HCT116 (cell line): ENCODE data around the gene GCGR. TPM values are rescaled to one million over a fixed set of nuclear protein-coding genes. Genes with fewer than 3 reads are reported as not detected.

Experiments used
- ATAC-seq: fragments of 200-7000 bp; cut with Tn5 transposase; 2 replicates; pipeline ENCODE4 v1.9.1; 2020; ENCODE audit warnings: mild to moderate bottlenecking, moderate library complexity
- BruUV-seq: library from RNA; stranded (reverse); fragments of 400-500 nt; replicated peaks from 2 replicates; lab custom pipeline; 2021; lab: Mats Ljungman, UMichigan
- CTCF ChIA-PET: fragments of 300-600 bp; sonication (Branson Sonifier 250); formaldehyde crosslinking; loops from one replicate; lab custom pipeline; 2021; ENCODE audit warnings: antibody characterized with exemption; lab: Charles Lee
- POLR2A ChIA-PET: fragments of 300-600, 350-600 bp; sonication (Branson Sonifier 250); formaldehyde crosslinking; loops from one replicate; lab custom pipeline; 2021; ENCODE audit warnings: antibody characterized with exemption; lab: Charles Lee
- RAD21 ChIA-PET, 2 experiments: fragments of 300-600 bp; sonication (Branson Sonifier 250); formaldehyde crosslinking; loops; one replicate each; lab custom pipeline; 2023; ENCODE audit warnings: low total read pairs in 2 of 2; ENCODE audit not compliant: uncharacterized antibody in 2 of 2, unreplicated experiment in 2 of 2, low non-redundant PET in 1 of 2; lab: Charles Lee
- DNase-seq: peaks from one replicate; pipeline ENCODE4 v3.0.0-alpha.2; 2010; ENCODE audit warnings: low read depth, low spot score
- H2AFZ ChIP-seq: fragments of 200-600 bp; shearing (Covaris generic), sonication (generic); 2 replicates; pipeline ENCODE4 v1.6.1; 2017; ENCODE audit warnings: low read depth, mixed run types, mixed read lengths, antibody characterized with exemption, low read length; ENCODE audit not compliant: poor library complexity, severe bottlenecking
- H3K27ac ChIP-seq: 2 replicates; pipeline ENCODE4 v1.5.1; 2012; ENCODE audit warnings: low read depth, low read length
- H3K27me3 ChIP-seq: fragments of 200-600 bp; sonication (generic); 2 replicates; pipeline ENCODE4 v1.6.1; 2016; ENCODE audit warnings: mixed run types, low read length, mixed read lengths; ENCODE audit not compliant: insufficient read depth
- H3K36me3 ChIP-seq, 2 experiments: fragments of 200-500 bp in 1 of 2; fragments of 200-600 bp in 1 of 2; sonication (Bioruptor generic) in 1 of 2; sonication (generic) in 1 of 2; 2 replicates each; pipeline versions ENCODE4 v1.5.1 to v1.6.1; 2014 to 2016; ENCODE audit warnings: low read length in 2 of 2, inconsistent platforms in 1 of 2, mixed read lengths in 1 of 2, mixed run types in 1 of 2; ENCODE audit not compliant: insufficient read depth in 2 of 2, control insufficient read depth in 1 of 2
- H3K4me1 ChIP-seq, 2 experiments: fragments of 200-600 bp in 1 of 2; sonication (generic) in 1 of 2; 2 replicates each; pipeline versions ENCODE4 v1.5.1 to v1.6.1; 2012 to 2017; ENCODE audit warnings: low read length in 2 of 2, inconsistent platforms in 1 of 2, mild to moderate bottlenecking in 1 of 2, mixed read lengths in 1 of 2, mixed run types in 1 of 2, moderate library complexity in 1 of 2; ENCODE audit not compliant: insufficient read depth in 2 of 2, control insufficient read depth in 1 of 2
- H3K4me2 ChIP-seq: fragments of 200-600 bp; sonication (generic); 2 replicates; pipeline ENCODE4 v1.6.1; 2017; ENCODE audit warnings: mixed run types, low read length, mixed read lengths
- H3K4me3 ChIP-seq, 2 experiments: fragments of 200-600 bp in 1 of 2; sonication (generic) in 1 of 2; replicated peaks in 1 of 2; 2 replicates each; pipeline ENCODE4 v1.5.1; 2011 to 2016; ENCODE audit warnings: low read length in 2 of 2, control low read depth in 1 of 2, low read depth in 1 of 2, mild to moderate bottlenecking in 1 of 2, mixed read lengths in 1 of 2, mixed run types in 1 of 2
- H3K79me2 ChIP-seq: fragments of 200-600 bp; sonication (generic); 2 replicates; pipeline ENCODE4 v1.6.1; 2017; ENCODE audit warnings: mild to moderate bottlenecking, mixed run types, low read length, moderate library complexity, mixed read lengths; ENCODE audit not compliant: insufficient read depth
- H3K9ac ChIP-seq: fragments of 200-600 bp; sonication (generic); 2 replicates; pipeline ENCODE4 v1.6.1; 2016; ENCODE audit warnings: low read length, mixed read lengths
- H3K9me2 ChIP-seq: fragments of 200-600 bp; sonication (generic), shearing (Covaris generic); 2 replicates; pipeline ENCODE4 v1.6.1; 2017; ENCODE audit warnings: mixed run types, mild to moderate bottlenecking, moderate library complexity; ENCODE audit not compliant: insufficient read depth
- H3K9me3 ChIP-seq, 2 experiments: fragments of 200-500 bp in 1 of 2; fragments of 200-600 bp in 1 of 2; sonication (Bioruptor generic) in 1 of 2; sonication (generic) in 1 of 2; 2 replicates each; pipeline ENCODE4 v1.6.1; 2014 to 2017; ENCODE audit warnings: low read length in 2 of 2, mixed read lengths in 2 of 2, inconsistent platforms in 1 of 2, low read depth in 1 of 2, mild to moderate bottlenecking in 1 of 2, mixed run types in 1 of 2, moderate library complexity in 1 of 2; ENCODE audit not compliant: control insufficient read depth in 1 of 2, insufficient read depth in 1 of 2
- H4K20me1 ChIP-seq: fragments of 200-600 bp; sonication (generic), shearing (Covaris generic); 2 replicates; pipeline ENCODE4 v1.6.1; 2017; ENCODE audit warnings: mixed run types, mild to moderate bottlenecking, moderate library complexity; ENCODE audit not compliant: insufficient read depth
- EGR1 ChIP-seq: IDR thresholded peaks from 2 replicates; pipeline ENCODE4 v1.6.1; 2012; ENCODE audit warnings: low read depth
- POLR2AphosphoS5 ChIP-seq: IDR thresholded peaks from 2 replicates; pipeline ENCODE4 v1.6.1; 2011; ENCODE audit warnings: mild to moderate bottlenecking, low read depth, low read length, moderate library complexity
- SRF ChIP-seq: IDR thresholded peaks from 2 replicates; pipeline ENCODE4 v1.6.1; 2012; ENCODE audit warnings: low read depth
- intact Hi-C: fragments of 100-400 bp; cut with micrococcal nuclease; formaldehyde crosslinking; loops from 2 replicates; pipeline ENCODE4 v1.10.0; 2022
- total RNA-seq: library from RNA; stranded (reverse); gene quantifications from one replicate; pipeline ENCODE4 v1.2.1, GENCODE V29; 2021; ENCODE audit not compliant: unreplicated experiment

Gene GCGR
- total RNA-seq, 1 experiment from 2014 or later: not detected

DNA sequence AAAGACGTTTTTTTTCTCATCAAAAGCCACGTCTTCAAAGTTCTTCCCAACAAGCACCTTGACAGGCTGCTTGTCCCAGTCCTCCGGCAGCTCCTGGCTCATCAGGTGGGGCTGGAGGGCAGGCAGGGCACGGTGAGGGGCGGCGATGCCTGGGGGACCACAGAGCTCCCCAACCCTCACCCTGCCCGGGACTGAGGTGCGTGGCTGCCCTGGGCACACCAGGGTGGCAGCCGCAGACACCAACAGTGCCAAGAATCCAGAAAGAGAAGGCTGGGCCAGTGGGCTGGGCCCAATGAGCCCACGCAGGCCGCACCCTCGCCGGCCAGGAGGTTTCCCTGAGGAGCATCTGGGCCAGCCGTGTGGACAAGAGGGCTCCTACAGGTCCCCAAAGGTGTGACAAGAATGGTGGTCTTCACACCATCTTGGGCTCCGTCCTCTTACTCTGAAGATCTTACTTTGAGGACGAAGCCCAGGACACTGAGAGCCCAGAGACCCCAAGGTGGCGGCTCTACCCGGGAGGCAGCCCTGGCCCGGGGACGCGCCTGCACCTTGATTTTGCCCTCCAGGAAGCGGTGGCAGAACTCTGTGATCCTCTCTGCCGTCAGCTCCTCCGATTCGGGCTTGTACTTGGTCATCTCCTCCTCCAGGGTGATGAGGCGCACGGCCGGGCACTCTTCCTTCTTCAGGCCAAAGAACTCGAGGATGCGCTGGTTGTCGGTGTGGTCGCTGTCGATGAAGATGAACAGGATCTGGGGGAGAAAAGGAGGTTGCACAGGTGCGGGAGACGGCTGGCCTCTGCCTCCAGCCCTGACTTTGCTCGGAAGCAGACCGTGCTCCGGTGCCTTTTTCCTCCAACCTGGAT lies 42.2 kb downstream of the GCGR start:
- no peak overlapping the region for H2AFZ ChIP-seq
- H3K27ac ChIP-seq: no peak overlapping the region
- H3K9ac ChIP-seq: no peak overlapping the region
- H3K79me2 ChIP-seq: peaks cover 8% of the 10 kb centered on the region; the same call in 1 of the 2 replicates
- no TSS peak for BruUV-seq
- H3K4me3 ChIP-seq: no peak overlapping the region
- no peaks in the 10 kb centered on the region for H3K9me2 ChIP-seq
- H3K9me3 ChIP-seq: no peaks in the 10 kb centered on the region
- ChIA-PET CTCF (no interaction called here), POLR2A (no interaction called here)
- no peak for TF ChIP-seq SRF
- TF ChIP-seq POLR2AphosphoS5: 0 out of 2 replicates have a peak, but pooled peaks have one; percentile 0
- TF ChIP-seq, all 23 proteins: peak for 1
- Histone ChIP-seq H3K36me3 (peaks cover 46 to 51% of the 10 kb centered on the region in 2 experiments; a peak in 3 of 4 replicates), H3K4me2 (no peak overlapping the region), H3K27me3 (no peaks in the 10 kb centered on the region), H3K4me1 (no peaks in the 10 kb centered on the region), H4K20me1 (no peaks in the 10 kb centered on the region)
- ATAC-seq (no peak), DNase-seq (no peak)
- intact Hi-C loops: no loop called here
- RAD21 ChIA-PET: no interaction called here

DNA sequence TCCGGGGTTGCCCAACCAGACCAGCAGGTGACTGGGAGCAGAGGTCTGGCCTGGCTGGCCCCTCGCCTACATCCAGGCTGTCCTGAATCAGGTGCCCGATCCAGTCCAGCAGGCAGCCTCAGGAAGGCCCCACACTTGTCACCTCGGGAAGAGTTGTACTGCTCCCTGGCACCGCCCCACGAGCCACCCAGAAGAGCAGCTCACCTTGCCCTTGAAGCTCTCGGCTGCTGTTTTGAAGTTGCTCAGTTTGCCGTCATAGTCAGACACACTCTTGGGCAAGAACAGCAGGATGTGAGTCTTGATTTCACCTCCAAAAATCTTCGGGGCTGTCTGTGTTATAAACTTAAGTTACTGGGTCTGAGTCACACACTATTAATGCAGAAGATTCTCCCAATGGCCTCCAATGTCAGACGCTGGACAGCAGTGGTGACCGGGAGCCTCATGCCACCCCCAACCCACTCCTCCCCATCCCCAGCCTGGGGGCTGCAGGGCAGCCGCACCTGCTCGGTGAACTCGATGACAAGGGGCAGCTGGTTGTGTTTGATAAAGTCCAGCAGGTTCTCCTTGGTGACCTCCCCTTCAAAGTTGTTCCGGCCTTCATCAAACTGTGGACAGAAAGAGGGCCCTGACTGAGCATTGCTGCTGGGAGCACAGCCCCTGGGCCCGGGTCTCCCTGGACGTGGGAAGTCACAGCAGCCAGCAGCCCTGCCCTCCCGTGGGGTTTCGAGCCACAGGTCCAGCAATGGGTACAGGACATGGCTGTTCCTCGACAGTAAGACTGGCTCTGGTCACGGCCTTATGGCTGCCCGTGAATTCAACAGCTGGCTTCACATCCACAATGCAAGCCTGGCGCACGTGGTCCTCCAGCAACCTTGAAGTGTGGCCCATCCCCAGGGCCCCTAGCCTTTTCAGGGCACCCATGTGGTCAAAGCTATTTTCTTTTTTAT lies 43.1 kb downstream of the GCGR start:
- Histone ChIP-seq H4K20me1 (no peaks in the 10 kb centered on the region), H2AFZ (no peak overlapping the region), H3K27me3 (no peaks in the 10 kb centered on the region), H3K4me2 (no peak overlapping the region), H3K79me2 (peaks cover 17% of the 10 kb centered on the region), H3K9ac (no peak overlapping the region), H3K4me3 (no peak overlapping the region), H3K9me3 (no peaks in the 10 kb centered on the region), H3K4me1 (no peaks in the 10 kb centered on the region), H3K9me2 (no peaks in the 10 kb centered on the region), H3K27ac (no peak overlapping the region), H3K36me3 (peaks cover 54 to 60% of the 10 kb centered on the region in 2 experiments; a peak in 3 of 4 replicates)
- no TSS peak for BruUV-seq
- ChIA-PET POLR2A (interaction anchor here (0.7 kb wide), 1 partner anchor 14 kb away, joined by 3 read pairs; the partner anchor contains the start of gene MCRIP1), RAD21 (no interaction called here), CTCF (no interaction called here)
- TF ChIP-seq EGR1 (no peak), POLR2AphosphoS5 (0 out of 2 replicates have a peak, but pooled peaks have one; percentile 32)
- ATAC-seq (no peak), DNase-seq (no peak)
- intact Hi-C loops: no loop called here
